ENCODE data around the gene CHN1.

CHN1 gene

GRCh38 chr2:174881678-174882077, 123.5 kb downstream of the CHN1 start:
- Histone ChIP-seq H3K9me3 (ENCODE audit: control insufficient read depth, low read depth, low read length) (no peaks in the 10 kb centered on the region), H3K27ac (ENCODE audit: low read length) (no peak overlapping the region), H3K4me3 (ENCODE audit: low read length) (no peak overlapping the region), H3K4me1 (ENCODE audit: control insufficient read depth, low read depth, low read length) (peaks cover 31% of the 10 kb centered on the region), H3K36me3 (ENCODE audit: control insufficient read depth, low read depth, low read length) (peaks cover 3% of the 10 kb centered on the region), H3K9ac (ENCODE audit: low read length) (no peak overlapping the region), H3K27me3 (ENCODE audit: control insufficient read depth, insufficient read depth, low read length) (no peaks in the 10 kb centered on the region)

- Histone ChIP-seq H3K27me3 (ENCODE audit: control insufficient read depth, insufficient read depth, low read length) (no peaks in the 10 kb centered on the region), H3K36me3 (ENCODE audit: control insufficient read depth, low read depth, low read length) (peaks cover 6% of the 10 kb centered on the region), H3K4me1 (ENCODE audit: control insufficient read depth, low read depth, low read length) (peaks cover 36% of the 10 kb centered on the region), H3K27ac (ENCODE audit: low read length) (no peak overlapping the region), H3K4me3 (ENCODE audit: low read length) (no peak overlapping the region), H3K9ac (ENCODE audit: low read length) (no peak overlapping the region), H3K9me3 (ENCODE audit: control insufficient read depth, low read depth, low read length) (no peaks in the 10 kb centered on the region)
Observed at GRCh38 chr2:174878537-174879147, 126.5 kb downstream of the CHN1 start.

GRCh38 chr2:174877751-174878150, 127.4 kb downstream of the CHN1 start:
- H3K4me1 ChIP-seq (ENCODE audit: control insufficient read depth, low read depth, low read length) = peaks cover 37% of the 10 kb centered on the region
- H3K9ac ChIP-seq (ENCODE audit: low read length) = peak overlapping the region; percentile 7
- peaks cover 6% of the 10 kb centered on the region for H3K36me3 ChIP-seq (ENCODE audit: control insufficient read depth, low read depth, low read length)
- no peaks in the 10 kb centered on the region for H3K9me3 ChIP-seq (ENCODE audit: control insufficient read depth, low read depth, low read length)
- no peak overlapping the region for H3K27ac ChIP-seq (ENCODE audit: low read length)
- H3K4me3 ChIP-seq (ENCODE audit: low read length) = no peak overlapping the region
- H3K27me3 ChIP-seq (ENCODE audit: control insufficient read depth, insufficient read depth, low read length) = no peaks in the 10 kb centered on the region

- peaks cover 6% of the 10 kb centered on the region for H3K36me3 ChIP-seq (ENCODE audit: control insufficient read depth, low read depth, low read length)
- no peak overlapping the region for H3K9ac ChIP-seq (ENCODE audit: low read length)
- no peak overlapping the region for H3K27ac ChIP-seq (ENCODE audit: low read length)
- H3K4me3 ChIP-seq (ENCODE audit: low read length) = no peak overlapping the region
- no peaks in the 10 kb centered on the region for H3K27me3 ChIP-seq (ENCODE audit: control insufficient read depth, insufficient read depth, low read length)
- no peaks in the 10 kb centered on the region for H3K9me3 ChIP-seq (ENCODE audit: control insufficient read depth, low read depth, low read length)
- peaks cover 33% of the 10 kb centered on the region for H3K4me1 ChIP-seq (ENCODE audit: control insufficient read depth, low read depth, low read length)
Observed at GRCh38 chr2:174877301-174877700, 127.9 kb downstream of the CHN1 start.

GRCh38 chr2:174874085-174874484, 131.1 kb downstream of the CHN1 start:
- Histone ChIP-seq H3K4me1 (ENCODE audit: control insufficient read depth, low read depth, low read length) (peaks cover 24% of the 10 kb centered on the region), H3K27me3 (ENCODE audit: control insufficient read depth, insufficient read depth, low read length) (no peaks in the 10 kb centered on the region), H3K27ac (ENCODE audit: low read length) (no peak overlapping the region), H3K36me3 (ENCODE audit: control insufficient read depth, low read depth, low read length) (peaks cover 10% of the 10 kb centered on the region), H3K9ac (ENCODE audit: low read length) (no peak overlapping the region), H3K4me3 (ENCODE audit: low read length) (no peak overlapping the region), H3K9me3 (ENCODE audit: control insufficient read depth, low read depth, low read length) (no peaks in the 10 kb centered on the region)

- H3K9me3 ChIP-seq (ENCODE audit: control insufficient read depth, low read depth, low read length) = no peaks in the 10 kb centered on the region
- H3K27me3 ChIP-seq (ENCODE audit: control insufficient read depth, insufficient read depth, low read length) = no peaks in the 10 kb centered on the region
- peaks cover 10% of the 10 kb centered on the region for H3K36me3 ChIP-seq (ENCODE audit: control insufficient read depth, low read depth, low read length)
- no peak overlapping the region for H3K27ac ChIP-seq (ENCODE audit: low read length)
- no peak overlapping the region for H3K4me3 ChIP-seq (ENCODE audit: low read length)
- peaks cover 25% of the 10 kb centered on the region for H3K4me1 ChIP-seq (ENCODE audit: control insufficient read depth, low read depth, low read length)
- H3K9ac ChIP-seq (ENCODE audit: low read length) = no peak overlapping the region
Observed at GRCh38 chr2:174873471-174873870, 131.7 kb downstream of the CHN1 start.

- no peak overlapping the region for H3K4me3 ChIP-seq (ENCODE audit: low read length)
- no peak overlapping the region for H3K27ac ChIP-seq (ENCODE audit: low read length)
- H3K9ac ChIP-seq (ENCODE audit: low read length) = no peak overlapping the region
- H3K4me1 ChIP-seq (ENCODE audit: control insufficient read depth, low read depth, low read length) = peaks cover 34% of the 10 kb centered on the region
- H3K9me3 ChIP-seq (ENCODE audit: control insufficient read depth, low read depth, low read length) = no peaks in the 10 kb centered on the region
- H3K27me3 ChIP-seq (ENCODE audit: control insufficient read depth, insufficient read depth, low read length) = no peaks in the 10 kb centered on the region
- peaks cover 10% of the 10 kb centered on the region for H3K36me3 ChIP-seq (ENCODE audit: control insufficient read depth, low read depth, low read length)
Observed at GRCh38 chr2:174870787-174871186, 134.4 kb downstream of the CHN1 start.

- peaks cover 44% of the 10 kb centered on the region for H3K4me1 ChIP-seq (ENCODE audit: control insufficient read depth, low read depth, low read length)
Observed at GRCh38 chr2:174868878-174869277, 136.3 kb downstream of the CHN1 start.

GRCh38 chr2:174866421-174866820, 138.8 kb downstream of the CHN1 start:
- Histone ChIP-seq H3K27ac (ENCODE audit: low read length) (peak overlapping the region; percentile 62), H3K4me1 (ENCODE audit: control insufficient read depth, low read depth, low read length) (peaks cover 37% of the 10 kb centered on the region), H3K4me3 (ENCODE audit: low read length) (peak overlapping the region; percentile 37), H3K9me3 (ENCODE audit: control insufficient read depth, low read depth, low read length) (no peaks in the 10 kb centered on the region), H3K36me3 (ENCODE audit: control insufficient read depth, low read depth, low read length) (peaks cover 4% of the 10 kb centered on the region), H3K27me3 (ENCODE audit: control insufficient read depth, insufficient read depth, low read length) (no peaks in the 10 kb centered on the region), H3K9ac (ENCODE audit: low read length) (no peak overlapping the region)

More at GRCh38 chr2:174868878-174869277, 136.3 kb downstream of the CHN1 start:
- no peak overlapping the region for H3K9ac ChIP-seq (ENCODE audit: low read length)
- H3K9me3 ChIP-seq (ENCODE audit: control insufficient read depth, low read depth, low read length) = no peaks in the 10 kb centered on the region
- peaks cover 4% of the 10 kb centered on the region for H3K36me3 ChIP-seq (ENCODE audit: control insufficient read depth, low read depth, low read length)
- H3K27me3 ChIP-seq (ENCODE audit: control insufficient read depth, insufficient read depth, low read length) = no peaks in the 10 kb centered on the region
- no peak overlapping the region for H3K27ac ChIP-seq (ENCODE audit: low read length)
- no peak overlapping the region for H3K4me3 ChIP-seq (ENCODE audit: low read length)

GRCh38 chr2:174863183-174863582, 142.0 kb downstream of the CHN1 start:
- Histone ChIP-seq H3K27ac (ENCODE audit: low read length) (no peak overlapping the region), H3K9me3 (ENCODE audit: control insufficient read depth, low read depth, low read length) (no peaks in the 10 kb centered on the region), H3K4me1 (ENCODE audit: control insufficient read depth, low read depth, low read length) (peaks cover 37% of the 10 kb centered on the region), H3K9ac (ENCODE audit: low read length) (no peak overlapping the region), H3K4me3 (ENCODE audit: low read length) (no peak overlapping the region), H3K36me3 (ENCODE audit: control insufficient read depth, low read depth, low read length) (no peaks in the 10 kb centered on the region), H3K27me3 (ENCODE audit: control insufficient read depth, insufficient read depth, low read length) (no peaks in the 10 kb centered on the region)

- Histone ChIP-seq H3K27me3 (ENCODE audit: control insufficient read depth, insufficient read depth, low read length) (no peaks in the 10 kb centered on the region), H3K4me1 (ENCODE audit: control insufficient read depth, low read depth, low read length) (peaks cover 29% of the 10 kb centered on the region), H3K9ac (ENCODE audit: low read length) (no peak overlapping the region), H3K4me3 (ENCODE audit: low read length) (no peak overlapping the region), H3K36me3 (ENCODE audit: control insufficient read depth, low read depth, low read length) (no peaks in the 10 kb centered on the region), H3K27ac (ENCODE audit: low read length) (peak overlapping the region; percentile 30), H3K9me3 (ENCODE audit: control insufficient read depth, low read depth, low read length) (no peaks in the 10 kb centered on the region)
Observed at GRCh38 chr2:174859563-174860169, 145.5 kb downstream of the CHN1 start.

GRCh38 chr2:174858745-174859144, 146.4 kb downstream of the CHN1 start:
- Histone ChIP-seq H3K9ac (ENCODE audit: low read length) (no peak overlapping the region), H3K36me3 (ENCODE audit: control insufficient read depth, low read depth, low read length) (no peaks in the 10 kb centered on the region), H3K4me1 (ENCODE audit: control insufficient read depth, low read depth, low read length) (peaks cover 21% of the 10 kb centered on the region), H3K27ac (ENCODE audit: low read length) (peak overlapping the region; percentile 14), H3K27me3 (ENCODE audit: control insufficient read depth, insufficient read depth, low read length) (no peaks in the 10 kb centered on the region), H3K9me3 (ENCODE audit: control insufficient read depth, low read depth, low read length) (no peaks in the 10 kb centered on the region), H3K4me3 (ENCODE audit: low read length) (no peak overlapping the region)

All from iPS-18a (cell line).